ENCODE data around the gene FARS2. TPM values are rescaled to one million over a fixed set of nuclear protein-coding genes. Genes with fewer than 3 reads are reported as not detected.
A peak's percentile ranks its signal among the peaks of the same experiment; 100 is the strongest.

FARS2 gene
- total and polyA plus RNA-seq, 9 of the 15 experiments (the other 6 are each of a cell fraction or from before 2014, with no cell fraction given) = 16.5 to 62.2 (median 27.0) TPM

GRCh38 chr6:5541751-5542432 is 280.6 kb downstream of the FARS2 start (continued):
- TF ChIP-seq CHD4 (IDR thresholded peaks at IDR 0.05; ENCODE audit: insufficient read depth, insufficient replicate concordance, low read depth, low read length, poor library complexity, severe bottlenecking) (no peak), ESRRA (IDR thresholded peaks at IDR 0.05; ENCODE audit: borderline replicate concordance, low read depth) (no peak), ZNF740 (CRISPR knock-in tag; IDR thresholded peaks at IDR 0.05) (no peak), ZNF740 (tag; IDR thresholded peaks at IDR 0.05) (no peak), BCLAF1 (IDR thresholded peaks at IDR 0.05; ENCODE audit: borderline replicate concordance in 1 of 2, control insufficient read depth in 1 of 2, low read depth in 2 of 2, low read length in 1 of 2) (no peak), HNRNPLL (IDR thresholded peaks at IDR 0.05; ENCODE audit: low read depth, low read length, poor library complexity, severe bottlenecking) (no peak), TRIM28 (IDR thresholded peaks at IDR 0.05) (no peak), PKNOX1 (IDR thresholded peaks at IDR 0.05) (no peak), RFX7 (CRISPR knock-in tag; IDR thresholded peaks at IDR 0.05) (no peak), GABPB2 (CRISPR knock-in tag; conservative IDR thresholded peaks at IDR 0.05) (no peak), KHSRP (IDR thresholded peaks at IDR 0.05) (no peak), EP300 (IDR thresholded peaks at IDR 0.05; ENCODE audit: low read length) (peak; percentile 57; the same call in 1 of the 2 replicates), ZNF764 (CRISPR knock-in tag; IDR thresholded peaks at IDR 0.05; ENCODE audit: low read depth) (no peak), RERE (CRISPR knock-in tag; IDR thresholded peaks at IDR 0.05; ENCODE audit: borderline replicate concordance) (no peak), POLR2H (tag; IDR thresholded peaks at IDR 0.05; ENCODE audit: low read depth) (0 out of 2 replicates have a peak, but pooled peaks have one; percentile 6), MYNN (IDR thresholded peaks at IDR 0.05) (no peak), MYNN (CRISPR knock-in tag; IDR thresholded peaks at IDR 0.05) (no peak)
